IMR-90 (cell line): ENCODE results near the gene LUZP1. TPM values are rescaled to one million over a fixed set of nuclear protein-coding genes. Genes with fewer than 3 reads are reported as not detected.

Experiments
- ATAC-seq: fragments of 200-7000 bp; cut with Tn5 transposase; 2 replicates; pipeline ENCODE4 v1.9.1; 2020; ENCODE audit warnings: low read depth, mild to moderate bottlenecking, moderate library complexity
- BruUV-seq: library from RNA; stranded (reverse); fragments of 400-500 nt; replicated peaks from 2 replicates; lab custom pipeline; 2021; lab: Mats Ljungman, UMichigan
- CTCF ChIA-PET: fragments of 300-600 bp; formaldehyde crosslinking; extraction: SDS; loops from one replicate; lab custom pipeline; 2021; ENCODE audit warnings: antibody characterized with exemption; lab: Yijun Ruan, JAX
- POLR2A ChIA-PET: fragments of 300-600 bp; sonication (Branson Sonifier 250); formaldehyde crosslinking; loops from one replicate; lab custom pipeline; 2022; ENCODE audit warnings: antibody characterized with exemption; ENCODE audit not compliant: unreplicated experiment; lab: Charles Lee
- DNase-seq: peaks from one replicate; pipeline ENCODE4 v3.0.0; 2013
- H2AFZ ChIP-seq: replicated peaks from 2 replicates; pipeline ENCODE3; 2013; ENCODE audit warnings: low read length, mild to moderate bottlenecking; ENCODE audit not compliant: poor library complexity
- H2AK5ac ChIP-seq: 2 replicates; pipeline ENCODE4 v1.6.1; 2013; ENCODE audit warnings: low read depth, low read length, inconsistent platforms
- H2AK9ac ChIP-seq: replicated peaks from 2 replicates; pipeline ENCODE3; 2013; ENCODE audit warnings: mild to moderate bottlenecking, low read depth, low read length, moderate library complexity; ENCODE audit not compliant: poor library complexity
- H2BK120ac ChIP-seq: 2 replicates; pipeline ENCODE4 v1.6.1; 2013; ENCODE audit warnings: low read depth, low read length, inconsistent platforms
- H2BK15ac ChIP-seq: 3 replicates; pipeline ENCODE4 v1.6.1; 2013; ENCODE audit warnings: low read depth, low read length, inconsistent platforms
- H2BK20ac ChIP-seq: 2 replicates; pipeline ENCODE4 v1.6.1; 2013; ENCODE audit warnings: low read depth, mild to moderate bottlenecking, inconsistent platforms, low read length, moderate library complexity
- H2BK5ac ChIP-seq: 2 replicates; pipeline ENCODE4 v1.6.1; 2013; ENCODE audit warnings: mild to moderate bottlenecking, low read depth, low read length, inconsistent platforms; ENCODE audit not compliant: poor library complexity, severe bottlenecking
- H3K14ac ChIP-seq: replicated peaks from 2 replicates; pipeline ENCODE4 v1.6.1; 2013; ENCODE audit warnings: low read depth, low read length, inconsistent platforms
- H3K18ac ChIP-seq: 2 replicates; pipeline ENCODE4 v1.6.1; 2013; ENCODE audit warnings: low read depth, low read length, control low read depth
- H3K23ac ChIP-seq: 2 replicates; pipeline ENCODE4 v1.6.1; 2013; ENCODE audit warnings: low read depth, low read length, inconsistent platforms
- H3K27ac ChIP-seq: 2 replicates; pipeline ENCODE4 v1.5.1; 2013; ENCODE audit warnings: mild to moderate bottlenecking, control low read depth, low read length; ENCODE audit not compliant: insufficient read depth
- H3K27me3 ChIP-seq: 2 replicates; pipeline ENCODE4 v1.6.1; 2013; ENCODE audit warnings: low read length; ENCODE audit not compliant: control insufficient read depth, insufficient read depth
- H3K36me3 ChIP-seq: 2 replicates; pipeline ENCODE4 v1.6.1; 2013; ENCODE audit warnings: low read length, mixed read lengths; ENCODE audit not compliant: control insufficient read depth, insufficient read depth
- H3K4ac ChIP-seq: 2 replicates; pipeline ENCODE4 v1.6.1; 2013; ENCODE audit warnings: low read depth, low read length, inconsistent platforms
- H3K4me1 ChIP-seq: 2 replicates; pipeline ENCODE4 v1.6.1; 2013; ENCODE audit warnings: low read length, mixed read lengths; ENCODE audit not compliant: control insufficient read depth, insufficient read depth
- H3K4me2 ChIP-seq: 2 replicates; pipeline ENCODE4 v1.6.1; 2013; ENCODE audit warnings: low read depth, mild to moderate bottlenecking, control low read depth, low read length, moderate library complexity
- H3K4me3 ChIP-seq: 2 replicates; pipeline ENCODE4 v1.5.1; 2013; ENCODE audit warnings: low read depth, mild to moderate bottlenecking, control low read depth, low read length, moderate library complexity; ENCODE audit not compliant: insufficient read depth
- H3K56ac ChIP-seq: 2 replicates; pipeline ENCODE4 v1.6.1; 2013; ENCODE audit warnings: low read length, inconsistent platforms; ENCODE audit not compliant: insufficient read depth; ENCODE audit errors: extremely low read depth
- H3K79me1 ChIP-seq, 2 experiments: 2 replicates each; pipeline ENCODE4 v1.6.1; 2013; ENCODE audit warnings: low read length in 2 of 2, inconsistent platforms in 1 of 2, low read depth in 1 of 2
- H3K9ac ChIP-seq: 2 replicates; pipeline ENCODE4 v1.6.1; 2013; ENCODE audit warnings: low read depth, low read length, control low read depth
- H3K9me1 ChIP-seq: 2 replicates; pipeline ENCODE4 v1.6.1; 2013; ENCODE audit warnings: low read length, inconsistent platforms; ENCODE audit not compliant: insufficient read depth
- H3K9me3 ChIP-seq: 2 replicates; pipeline ENCODE4 v1.6.1; 2013; ENCODE audit warnings: low read length; ENCODE audit not compliant: control insufficient read depth, insufficient read depth
- H4K20me1 ChIP-seq: 2 replicates; pipeline ENCODE4 v1.6.1; 2013; ENCODE audit warnings: low read length, inconsistent platforms; ENCODE audit not compliant: insufficient read depth
- H4K5ac ChIP-seq: 2 replicates; pipeline ENCODE4 v1.6.1; 2013; ENCODE audit warnings: mild to moderate bottlenecking, low read depth, low read length, control low read depth
- H4K8ac ChIP-seq, 2 experiments: 2 replicates each; pipeline ENCODE4 v1.6.1; 2013; ENCODE audit warnings: low read depth in 2 of 2, low read length in 2 of 2, control low read depth in 1 of 2, inconsistent platforms in 1 of 2
- H4K91ac ChIP-seq: 2 replicates; pipeline ENCODE4 v1.6.1; 2013; ENCODE audit warnings: low read depth, low read length, inconsistent platforms; ENCODE audit not compliant: insufficient read depth
- BHLHE40 ChIP-seq: fragments of 150-350 bp; IDR thresholded peaks from 2 replicates; pipeline ENCODE4 v1.6.1; 2016; ENCODE audit warnings: mild to moderate bottlenecking, low read depth, low read length
- CEBPB ChIP-seq: IDR thresholded peaks from 2 replicates; pipeline ENCODE4 v1.6.1; 2012; ENCODE audit warnings: low read depth, low read length, improper control_type of control experiment
- CHD1 ChIP-seq: IDR thresholded peaks from 2 replicates; pipeline ENCODE4 v1.6.1; 2012; ENCODE audit warnings: low read depth, low read length, improper control_type of control experiment
- ELK1 ChIP-seq: fragments of 150-350 bp; IDR thresholded peaks from 2 replicates; pipeline ENCODE4 v1.6.1; 2016; ENCODE audit warnings: low read depth, mild to moderate bottlenecking, low read length, moderate library complexity, borderline replicate concordance
- FOS ChIP-seq: fragments of 150-350 bp; IDR thresholded peaks from 2 replicates; pipeline ENCODE4 v1.6.1; 2016; ENCODE audit warnings: low read depth, low read length
- MAFK ChIP-seq: IDR thresholded peaks from 2 replicates; pipeline ENCODE4 v1.6.1; 2012; ENCODE audit warnings: low read depth, low read length, improper control_type of control experiment
- MAZ ChIP-seq: IDR thresholded peaks from 2 replicates; pipeline ENCODE4 v1.6.1; 2012; ENCODE audit warnings: low read depth, mild to moderate bottlenecking, low read length, improper control_type of control experiment, moderate library complexity, borderline replicate concordance
- MXI1 ChIP-seq: IDR thresholded peaks from 2 replicates; pipeline ENCODE4 v1.6.1; 2012; ENCODE audit warnings: low read depth, mild to moderate bottlenecking, low read length, moderate library complexity, borderline replicate concordance
- NFE2L2 ChIP-seq: fragments of 150-350 bp; IDR thresholded peaks from 2 replicates; pipeline ENCODE4 v1.6.1; 2016; ENCODE audit warnings: low read depth, mild to moderate bottlenecking, low read length
- POLR2A ChIP-seq: IDR thresholded peaks from 2 replicates; pipeline ENCODE4 v1.6.1; 2012; ENCODE audit warnings: mild to moderate bottlenecking, low read depth, low read length
- RAD21 ChIP-seq: IDR thresholded peaks from 2 replicates; pipeline ENCODE4 v1.6.1; 2012; ENCODE audit warnings: low read length, improper control_type of control experiment
- RCOR1 ChIP-seq: IDR thresholded peaks from 2 replicates; pipeline ENCODE4 v1.6.1; 2012; ENCODE audit warnings: mild to moderate bottlenecking, low read length, improper control_type of control experiment; ENCODE audit not compliant: insufficient replicate concordance
- RFX5 ChIP-seq: IDR thresholded peaks from 2 replicates; pipeline ENCODE4 v1.8.0; 2012; ENCODE audit warnings: low read depth, mild to moderate bottlenecking, low read length, moderate library complexity
- WGBS, 2 experiments: methylation state at CpG; one replicate each; pipeline versions ENCODE4 v1.1.5 to v1.1.7; 2013; ENCODE audit warnings: missing lambda C conversion rate in 2 of 2; ENCODE audit not compliant: insufficient read length in 1 of 2; ENCODE audit errors: extremely low coverage in 2 of 2; 5-methylcytosine and 5-hydroxymethylcytosine counted together
- dilution Hi-C: fragments of 300-500 bp; cut with HindIII; formaldehyde crosslinking; loops from one replicate; pipeline ENCODE4 v1.14.3; 2018; ENCODE audit warnings: low sequenced_read_pairs; ENCODE audit not compliant: unreplicated experiment
- in situ Hi-C: fragments of 300-500 bp; cut with MboI; formaldehyde crosslinking; loops from 3 replicates; pipeline ENCODE4 v1.14.3; 2019; ENCODE audit warnings: low sequenced_read_pairs, inconsistent platforms, mixed read lengths
- intact Hi-C: fragments of 100-400 bp; cut with micrococcal nuclease; formaldehyde crosslinking; loops from 2 replicates; pipeline ENCODE4 v1.10.0; 2022
- polyA plus RNA-seq, 3 experiments: library from polyadenylated mRNA; depleted of rRNA; stranded (reverse); fragments of >200 nt; gene quantifications; 2 replicates each; pipeline ENCODE4 v1.2.3, GENCODE V29; 2012; ENCODE audit warnings: low replicate concordance in 1 of 3
- total RNA-seq: library from RNA; depleted of rRNA; stranded (reverse); fragments of >200 nt; gene quantifications from 2 replicates; pipeline ENCODE4 v1.2.3, GENCODE V29; 2012
- TF ChIP-seq, protein P1 (sequence below): conservative IDR thresholded peaks from 2 replicates; pipeline ENCODE4 v1.5.1; 2012; ENCODE audit warnings: mild to moderate bottlenecking, low read depth, low read length, improper control_type of control experiment
- TF ChIP-seq, protein P2 (sequence below): fragments of 150-350 bp; IDR thresholded peaks from 2 replicates; pipeline ENCODE4 v1.6.1; 2017; ENCODE audit warnings: mild to moderate bottlenecking, antibody characterized with exemption, low read length, low read depth

The LUZP1 gene
- total and polyA plus RNA-seq, 2 of the 4 experiments (the other 2 are of a cell fraction), result 13.1 to 31.7 TPM

GRCh38 chr1:23193391-23194118 is 24.9 kb upstream of the LUZP1 start:
- Histone ChIP-seq H2AK5ac (peak overlapping the region; percentile 99), H4K8ac (peak overlapping the region; percentile 5 to 92; a peak in 3 of 4 replicates), H2AK9ac (peak overlapping the region; percentile 34), H3K4me3 (no peak overlapping the region), H2BK5ac (peak overlapping the region; percentile 93), H3K56ac (peak overlapping the region; percentile 11; the same call in 1 of the 2 replicates), H3K14ac (peak overlapping the region; percentile 82), H3K4me1 (peaks cover 21% of the 10 kb centered on the region), H2AFZ (peak overlapping the region; percentile 14), H2BK20ac (peak overlapping the region; percentile 96), H2BK120ac (peak overlapping the region; percentile 95), H3K27me3 (no peaks in the 10 kb centered on the region), H4K91ac (peak overlapping the region; percentile 90), H3K18ac (peak overlapping the region; percentile 67), H3K4me2 (no peak overlapping the region), H4K20me1 (no peaks in the 10 kb centered on the region), H2BK15ac (peak overlapping the region; percentile 86), H3K27ac (peak overlapping the region; percentile 4; the same call in 1 of the 2 replicates), H3K9ac (no peak overlapping the region), H3K79me1 (peaks cover 0 to 19% of the 10 kb centered on the region in 2 experiments; a peak in 2 of 4 replicates), H4K5ac (peak overlapping the region; percentile 77), H3K4ac (peak overlapping the region; percentile 95), H3K9me1 (peaks cover 23% of the 10 kb centered on the region), H3K23ac (peak overlapping the region; percentile 69), H3K9me3 (no peaks in the 10 kb centered on the region), H3K36me3 (no peaks in the 10 kb centered on the region)
- CTCF ChIA-PET, result interaction anchor here (2.8 kb wide), 1 partner anchor 9 kb away, joined by 24 read pairs; no protein-coding TSS in a partner anchor
- POLR2A ChIA-PET, result no interaction called here
- BruUV-seq, result no TSS peak
- ATAC-seq (no peak), DNase-seq (no peak)
- intact Hi-C loops (no loop called here), dilution Hi-C loops (no loop called here), in situ Hi-C loops (no loop called here)
- 98% methylated on average over 13 of the region's 27 CpGs; no CpG with 5 or more reads in 1 of the 2 experiments for WGBS, 2 experiments
- TF ChIP-seq MAFK (no peak), CHD1 (no peak), POLR2A (no peak), RAD21 (no peak), FOS (no peak), MAZ (no peak), ELK1 (no peak), MXI1 (no peak), BHLHE40 (no peak), RCOR1 (no peak), RFX5 (no peak), CEBPB (no peak), NFE2L2 (no peak)
- TF ChIP-seq, protein P1, sequence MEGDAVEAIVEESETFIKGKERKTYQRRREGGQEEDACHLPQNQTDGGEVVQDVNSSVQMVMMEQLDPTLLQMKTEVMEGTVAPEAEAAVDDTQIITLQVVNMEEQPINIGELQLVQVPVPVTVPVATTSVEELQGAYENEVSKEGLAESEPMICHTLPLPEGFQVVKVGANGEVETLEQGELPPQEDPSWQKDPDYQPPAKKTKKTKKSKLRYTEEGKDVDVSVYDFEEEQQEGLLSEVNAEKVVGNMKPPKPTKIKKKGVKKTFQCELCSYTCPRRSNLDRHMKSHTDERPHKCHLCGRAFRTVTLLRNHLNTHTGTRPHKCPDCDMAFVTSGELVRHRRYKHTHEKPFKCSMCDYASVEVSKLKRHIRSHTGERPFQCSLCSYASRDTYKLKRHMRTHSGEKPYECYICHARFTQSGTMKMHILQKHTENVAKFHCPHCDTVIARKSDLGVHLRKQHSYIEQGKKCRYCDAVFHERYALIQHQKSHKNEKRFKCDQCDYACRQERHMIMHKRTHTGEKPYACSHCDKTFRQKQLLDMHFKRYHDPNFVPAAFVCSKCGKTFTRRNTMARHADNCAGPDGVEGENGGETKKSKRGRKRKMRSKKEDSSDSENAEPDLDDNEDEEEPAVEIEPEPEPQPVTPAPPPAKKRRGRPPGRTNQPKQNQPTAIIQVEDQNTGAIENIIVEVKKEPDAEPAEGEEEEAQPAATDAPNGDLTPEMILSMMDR, result no peak
- TF ChIP-seq, protein P2, sequence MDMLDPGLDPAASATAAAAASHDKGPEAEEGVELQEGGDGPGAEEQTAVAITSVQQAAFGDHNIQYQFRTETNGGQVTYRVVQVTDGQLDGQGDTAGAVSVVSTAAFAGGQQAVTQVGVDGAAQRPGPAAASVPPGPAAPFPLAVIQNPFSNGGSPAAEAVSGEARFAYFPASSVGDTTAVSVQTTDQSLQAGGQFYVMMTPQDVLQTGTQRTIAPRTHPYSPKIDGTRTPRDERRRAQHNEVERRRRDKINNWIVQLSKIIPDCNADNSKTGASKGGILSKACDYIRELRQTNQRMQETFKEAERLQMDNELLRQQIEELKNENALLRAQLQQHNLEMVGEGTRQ, result no peak
